ENCODE data around the gene DUSP10.

DUSP10 gene

DNA sequence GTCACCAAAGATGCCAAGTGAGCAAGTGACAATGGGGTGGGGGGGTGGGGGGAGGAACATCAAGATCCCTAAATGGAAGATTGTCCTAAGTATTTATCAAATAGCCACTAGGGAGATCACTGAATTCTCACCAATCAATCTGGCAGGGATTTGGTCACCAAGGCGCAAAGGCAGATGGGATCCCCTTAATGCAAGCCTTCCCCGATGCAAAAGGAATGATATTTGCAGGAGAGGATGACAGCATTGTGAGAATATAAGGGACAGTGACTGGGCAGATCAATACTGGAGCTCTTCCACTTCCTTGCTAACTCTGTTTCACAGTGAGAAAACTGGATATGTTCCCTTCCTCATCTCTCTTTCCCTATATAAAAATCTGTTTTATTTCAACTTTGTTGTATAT is 40.9 kb downstream of the DUSP10 start:
- Histone ChIP-seq H4K20me1 (ENCODE audit: low read depth, low read length) (no peaks in the 10 kb centered on the region), H3K9me3 (ENCODE audit: insufficient read depth, low read length) (no peaks in the 10 kb centered on the region), H3K27me3 (ENCODE audit: low read length) (no peaks in the 10 kb centered on the region)

DNA sequence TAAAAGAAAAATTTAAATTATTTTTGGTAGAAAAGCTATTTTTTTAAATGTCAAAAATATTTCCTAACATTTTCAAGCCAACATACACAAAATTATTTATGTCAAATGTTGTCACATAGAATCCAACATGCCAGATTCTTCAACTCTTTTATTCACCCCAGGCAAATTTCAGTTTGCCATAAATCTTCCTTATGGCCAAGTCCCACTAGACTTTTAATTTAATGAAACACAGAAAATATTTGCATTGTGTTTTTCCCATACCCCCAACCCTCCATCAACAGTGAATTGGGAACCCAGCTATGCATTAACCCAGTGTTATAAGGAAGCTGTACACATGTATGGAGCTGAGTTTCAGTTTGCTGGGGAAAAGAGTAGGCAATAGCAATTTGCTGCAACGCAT is 41.4 kb downstream of the DUSP10 start:
- Histone ChIP-seq H2AFZ (ENCODE audit: low read depth, low read length, severe bottlenecking) (no peak overlapping the region), H3K9me3 (ENCODE audit: insufficient read depth, low read length) (no peaks in the 10 kb centered on the region), H4K20me1 (ENCODE audit: low read depth, low read length) (no peaks in the 10 kb centered on the region), H3K36me3 (ENCODE audit: low read length) (no peaks in the 10 kb centered on the region), H3K27ac (ENCODE audit: low read depth, low read length) (no peak overlapping the region), H3K4me3 (ENCODE audit: insufficient read depth, low read length, poor library complexity, severe bottlenecking) (no peak overlapping the region), H3K79me2 (ENCODE audit: insufficient read depth, low read length) (no peaks in the 10 kb centered on the region), H3K9me2 (replicated peaks; ENCODE audit: insufficient read depth, low read length) (no peaks in the 10 kb centered on the region), H3K27me3 (ENCODE audit: low read length) (no peaks in the 10 kb centered on the region), H3K4me2 (ENCODE audit: low read depth, low read length, poor library complexity, severe bottlenecking) (no peak overlapping the region), H3F3A (ENCODE audit: insufficient read depth) (no peaks in the 10 kb centered on the region), H3K9ac (ENCODE audit: low read length) (no peak overlapping the region)
- no peak for TF ChIP-seq EZH2phosphoT487 (conservative IDR thresholded peaks at IDR 0.05; ENCODE audit: low read length)
- TF ChIP-seq, protein P1, sequence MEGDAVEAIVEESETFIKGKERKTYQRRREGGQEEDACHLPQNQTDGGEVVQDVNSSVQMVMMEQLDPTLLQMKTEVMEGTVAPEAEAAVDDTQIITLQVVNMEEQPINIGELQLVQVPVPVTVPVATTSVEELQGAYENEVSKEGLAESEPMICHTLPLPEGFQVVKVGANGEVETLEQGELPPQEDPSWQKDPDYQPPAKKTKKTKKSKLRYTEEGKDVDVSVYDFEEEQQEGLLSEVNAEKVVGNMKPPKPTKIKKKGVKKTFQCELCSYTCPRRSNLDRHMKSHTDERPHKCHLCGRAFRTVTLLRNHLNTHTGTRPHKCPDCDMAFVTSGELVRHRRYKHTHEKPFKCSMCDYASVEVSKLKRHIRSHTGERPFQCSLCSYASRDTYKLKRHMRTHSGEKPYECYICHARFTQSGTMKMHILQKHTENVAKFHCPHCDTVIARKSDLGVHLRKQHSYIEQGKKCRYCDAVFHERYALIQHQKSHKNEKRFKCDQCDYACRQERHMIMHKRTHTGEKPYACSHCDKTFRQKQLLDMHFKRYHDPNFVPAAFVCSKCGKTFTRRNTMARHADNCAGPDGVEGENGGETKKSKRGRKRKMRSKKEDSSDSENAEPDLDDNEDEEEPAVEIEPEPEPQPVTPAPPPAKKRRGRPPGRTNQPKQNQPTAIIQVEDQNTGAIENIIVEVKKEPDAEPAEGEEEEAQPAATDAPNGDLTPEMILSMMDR (IDR thresholded peaks at IDR 0.05; ENCODE audit: insufficient read depth, low read length, poor library complexity, severe bottlenecking) = no peak

More for the DNA sequence above, 40.9 kb downstream of the DUSP10 start:
- Histone ChIP-seq H3K9me2 (replicated peaks; ENCODE audit: insufficient read depth, low read length) (no peaks in the 10 kb centered on the region), H3F3A (ENCODE audit: insufficient read depth) (no peaks in the 10 kb centered on the region), H3K9ac (ENCODE audit: low read length) (no peak overlapping the region), H3K27ac (ENCODE audit: low read depth, low read length) (no peak overlapping the region), H3K4me3 (ENCODE audit: insufficient read depth, low read length, poor library complexity, severe bottlenecking) (no peak overlapping the region), H3K36me3 (ENCODE audit: low read length) (no peaks in the 10 kb centered on the region), H2AFZ (ENCODE audit: low read depth, low read length, severe bottlenecking) (no peak overlapping the region), H3K4me2 (ENCODE audit: low read depth, low read length, poor library complexity, severe bottlenecking) (no peak overlapping the region), H3K79me2 (ENCODE audit: insufficient read depth, low read length) (no peaks in the 10 kb centered on the region)
- no peak for TF ChIP-seq EZH2phosphoT487 (conservative IDR thresholded peaks at IDR 0.05; ENCODE audit: low read length)
- TF ChIP-seq, protein P1 (IDR thresholded peaks at IDR 0.05; ENCODE audit: insufficient read depth, low read length, poor library complexity, severe bottlenecking) = no peak

DNA sequence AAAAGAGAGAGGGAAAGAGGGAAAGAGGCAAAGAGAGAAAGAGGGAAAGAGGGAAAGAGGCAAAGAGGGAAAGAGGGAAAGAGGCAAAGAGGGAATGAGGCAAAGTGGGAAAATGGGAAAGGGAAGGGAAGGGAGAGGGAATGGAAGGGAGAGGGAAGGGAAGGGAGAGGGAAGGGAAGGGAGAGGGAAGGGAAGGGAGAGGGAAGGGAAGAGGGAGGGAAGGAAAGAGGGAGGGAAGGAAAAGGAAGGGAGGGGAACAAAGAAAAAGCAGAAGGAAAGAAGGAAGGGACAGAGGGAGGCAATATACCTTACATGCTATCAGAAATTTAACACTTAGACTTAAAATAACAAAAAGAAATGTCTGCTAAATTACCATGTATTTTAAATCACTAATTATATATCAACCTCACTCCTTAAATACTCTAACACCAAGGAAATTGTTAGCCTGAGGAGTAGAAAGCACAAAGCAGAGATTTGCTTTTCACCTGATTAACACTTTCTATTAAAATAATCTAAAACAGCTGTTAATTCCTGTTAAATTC is 41.8 kb downstream of the DUSP10 start:
- Histone ChIP-seq H3K4me3 (ENCODE audit: insufficient read depth, low read length, poor library complexity, severe bottlenecking) (no peak overlapping the region), H3K27me3 (ENCODE audit: low read length) (no peaks in the 10 kb centered on the region), H3K9me3 (ENCODE audit: insufficient read depth, low read length) (no peaks in the 10 kb centered on the region), H3F3A (ENCODE audit: insufficient read depth) (no peaks in the 10 kb centered on the region), H3K27ac (ENCODE audit: low read depth, low read length) (no peak overlapping the region), H4K20me1 (ENCODE audit: low read depth, low read length) (no peaks in the 10 kb centered on the region), H3K79me2 (ENCODE audit: insufficient read depth, low read length) (no peaks in the 10 kb centered on the region), H3K36me3 (ENCODE audit: low read length) (no peaks in the 10 kb centered on the region), H3K9me2 (replicated peaks; ENCODE audit: insufficient read depth, low read length) (no peaks in the 10 kb centered on the region), H3K9ac (ENCODE audit: low read length) (no peak overlapping the region), H3K4me2 (ENCODE audit: low read depth, low read length, poor library complexity, severe bottlenecking) (no peak overlapping the region), H2AFZ (ENCODE audit: low read depth, low read length, severe bottlenecking) (no peak overlapping the region)
- no peak for TF ChIP-seq EZH2phosphoT487 (conservative IDR thresholded peaks at IDR 0.05; ENCODE audit: low read length)
- TF ChIP-seq, protein P1 (IDR thresholded peaks at IDR 0.05; ENCODE audit: insufficient read depth, low read length, poor library complexity, severe bottlenecking) = no peak
